ENCODE results near the gene SNTN.

DNA sequence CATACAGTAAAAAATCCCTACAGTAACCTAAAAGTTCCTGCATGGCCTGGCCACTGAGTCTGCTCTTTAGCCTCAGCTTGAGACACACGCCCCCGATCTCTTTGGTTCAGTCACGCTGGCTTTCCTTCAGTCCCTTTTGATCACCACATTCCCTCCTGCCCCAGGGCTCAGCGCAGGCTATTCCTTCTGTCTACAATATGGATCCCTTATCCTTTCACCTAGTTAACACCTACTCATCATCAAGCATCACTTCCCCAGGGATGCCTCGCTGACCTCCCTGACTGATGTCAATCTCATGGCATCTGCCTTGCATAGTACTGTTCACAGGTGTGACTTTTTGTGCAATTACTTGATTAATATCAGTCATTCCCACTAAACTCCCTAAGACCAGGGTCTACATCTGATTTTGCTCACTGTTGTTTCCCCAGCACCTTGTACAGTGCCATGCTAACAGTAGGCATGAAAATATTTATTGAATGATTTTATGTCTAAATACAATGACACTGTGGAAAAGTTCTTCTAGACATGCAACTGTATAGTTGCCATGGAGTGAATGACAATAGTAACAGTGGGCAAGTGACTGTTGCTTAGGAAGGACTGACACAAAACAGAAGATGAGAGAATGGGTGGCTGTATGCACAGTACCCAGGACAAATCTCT lies at the start of gene SNTN:
- TF ChIP-seq, protein P1, sequence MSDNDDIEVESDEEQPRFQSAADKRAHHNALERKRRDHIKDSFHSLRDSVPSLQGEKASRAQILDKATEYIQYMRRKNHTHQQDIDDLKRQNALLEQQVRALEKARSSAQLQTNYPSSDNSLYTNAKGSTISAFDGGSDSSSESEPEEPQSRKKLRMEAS (IDR thresholded peaks at IDR 0.05), result no peak
- TF ChIP-seq EGR1 (IDR thresholded peaks at IDR 0.05), result no peak
